Endothelial cell of umbilical vein (primary cell): ENCODE results near the gene CLNS1A. TPM values are rescaled to one million over a fixed set of nuclear protein-coding genes. Genes with fewer than 3 reads are reported as not detected.

Experiments
- BruUV-seq: library from RNA; stranded (reverse); fragments of 400-500 nt; replicated peaks from 2 replicates; lab custom pipeline; 2021; lab: Mats Ljungman, UMichigan
- CTCF ChIA-PET: fragments of 300-600, 350-600 bp; sonication (Branson Sonifier 250); formaldehyde crosslinking; loops from one replicate; lab custom pipeline; 2021; ENCODE audit warnings: antibody characterized with exemption, inconsistent platforms; lab: Charles Lee
- POLR2A ChIA-PET: fragments of 300-600, 350-600 bp; sonication (Branson Sonifier 250); formaldehyde crosslinking; loops from one replicate; lab custom pipeline; 2021; ENCODE audit warnings: antibody characterized with exemption, inconsistent platforms; lab: Charles Lee
- DNase-seq: peaks from one replicate; pipeline ENCODE4 v3.0.0-alpha.2; 2011; ENCODE audit warnings: low read depth, low spot score
- FAIRE-seq: peaks from 2 replicates; lab custom pipeline; 2011; peaks lifted over from hg19 to GRCh38; lab: Jason Lieb, UNC
- H2AFZ ChIP-seq: 2 replicates; pipeline ENCODE4 v1.6.0; 2012; ENCODE audit warnings: low read depth, low read length, control low read depth, inconsistent platforms
- H3K27ac ChIP-seq: 2 replicates; pipeline ENCODE4 v1.5.1; 2011; ENCODE audit warnings: low read depth, mild to moderate bottlenecking, control low read depth, low read length, moderate library complexity; ENCODE audit not compliant: insufficient read depth
- H3K27me3 ChIP-seq, 2 experiments: 2 replicates each; pipeline versions ENCODE4 v1.6.0 to v1.6.1; 2011; ENCODE audit warnings: low read length in 2 of 2, mixed read lengths in 1 of 2; ENCODE audit not compliant: control insufficient read depth in 2 of 2, insufficient read depth in 2 of 2
- H3K36me3 ChIP-seq, 2 experiments: 2 replicates in 1 of 2; 3 replicates in 1 of 2; pipeline ENCODE4 v1.5.1; 2011; ENCODE audit warnings: low read length in 2 of 2, mild to moderate bottlenecking in 1 of 2, moderate library complexity in 1 of 2; ENCODE audit not compliant: control insufficient read depth in 2 of 2, insufficient read depth in 2 of 2; ENCODE audit errors: extremely low read depth in 1 of 2
- H3K4me1 ChIP-seq: 3 replicates; pipeline ENCODE4 v1.5.1; 2011; ENCODE audit warnings: mild to moderate bottlenecking, low read length; ENCODE audit not compliant: control insufficient read depth, insufficient read depth; ENCODE audit errors: extremely low read depth
- H3K4me2 ChIP-seq: 2 replicates; pipeline ENCODE4 v1.6.1; 2011; ENCODE audit warnings: low read length, control low read depth, mixed read lengths; ENCODE audit not compliant: insufficient read depth
- H3K4me3 ChIP-seq, 3 experiments: fragments of 200-600 bp in 1 of 3; sonication (generic), shearing (Covaris generic) in 1 of 3; replicated peaks in 1 of 3; 2 replicates each; pipeline ENCODE4 v1.5.1; 2011 to 2016; ENCODE audit warnings: control low read depth in 3 of 3, low read length in 3 of 3, mild to moderate bottlenecking in 2 of 3, inconsistent platforms in 1 of 3, low read depth in 1 of 3, moderate library complexity in 1 of 3; ENCODE audit not compliant: insufficient read depth in 1 of 3
- H3K79me2 ChIP-seq: 2 replicates; pipeline ENCODE4 v1.6.0; 2012; ENCODE audit warnings: low read length, inconsistent platforms; ENCODE audit not compliant: control insufficient read depth, insufficient read depth
- H3K9ac ChIP-seq: replicated peaks from 2 replicates; pipeline ENCODE3; 2011; ENCODE audit warnings: low read length, control low read depth; ENCODE audit not compliant: insufficient read depth; ENCODE audit errors: extremely low read depth
- H3K9me1 ChIP-seq: replicated peaks from 3 replicates; pipeline ENCODE4 v1.6.0; 2011; ENCODE audit warnings: mild to moderate bottlenecking, low read length; ENCODE audit not compliant: control insufficient read depth, insufficient read depth; ENCODE audit errors: extremely low read depth
- H3K9me3 ChIP-seq: replicated peaks from 2 replicates; pipeline ENCODE4 v1.5.1; 2012; ENCODE audit warnings: low read length, inconsistent platforms; ENCODE audit not compliant: control insufficient read depth, insufficient read depth
- H4K20me1 ChIP-seq: replicated peaks from 2 replicates; pipeline ENCODE3; 2011; ENCODE audit warnings: mild to moderate bottlenecking, low read length; ENCODE audit not compliant: control insufficient read depth, insufficient read depth; ENCODE audit errors: extremely low read depth
- CTCF ChIP-seq, 2 donors: IDR thresholded peaks; 1 replicate in 1 of 2; 2 replicates in 1 of 2; pipeline ENCODE4 v1.5.1; 2011; ENCODE audit warnings: low read length in 2 of 2, mild to moderate bottlenecking in 2 of 2, moderate library complexity in 2 of 2, control low read depth in 1 of 2, inconsistent platforms in 1 of 2, low read depth in 1 of 2; ENCODE audit not compliant: insufficient read depth in 1 of 2; ENCODE audit errors: extremely low read depth in 1 of 2
- EZH2 ChIP-seq: IDR thresholded peaks from 2 replicates; pipeline ENCODE4 v1.6.1; 2012; ENCODE audit warnings: borderline replicate concordance, low read depth, mild to moderate bottlenecking, moderate library complexity, low read length, inconsistent platforms; ENCODE audit not compliant: severe bottlenecking
- FOS ChIP-seq: IDR thresholded peaks from 2 replicates; pipeline ENCODE4 v1.6.1; 2011; ENCODE audit warnings: mild to moderate bottlenecking, low read length, moderate library complexity, borderline replicate concordance; ENCODE audit not compliant: insufficient read depth
- GATA2 ChIP-seq: IDR thresholded peaks from 2 replicates; pipeline ENCODE4 v1.7.0; 2011; ENCODE audit warnings: low read depth, mild to moderate bottlenecking, moderate library complexity, mixed read lengths, low read length; ENCODE audit not compliant: insufficient read length, insufficient read depth
- JUN ChIP-seq: IDR thresholded peaks from 2 replicates; pipeline ENCODE4 v1.6.1; 2011; ENCODE audit warnings: borderline replicate concordance, low read depth; ENCODE audit not compliant: insufficient read length, insufficient read depth
- MAX ChIP-seq: IDR thresholded peaks from 2 replicates; pipeline ENCODE4 v1.6.1; 2011; ENCODE audit not compliant: insufficient read depth, insufficient read length
- MYC ChIP-seq: IDR thresholded peaks from one replicate; pipeline ENCODE4 v1.6.1; 2011; ENCODE audit warnings: mild to moderate bottlenecking, low read depth, low read length
- POLR2A ChIP-seq: IDR thresholded peaks from 2 replicates; pipeline ENCODE4 v1.6.1; 2012; ENCODE audit warnings: low read depth, mild to moderate bottlenecking, control low read depth, low read length
- POLR2AphosphoS5 ChIP-seq: IDR thresholded peaks from 2 replicates; pipeline ENCODE4 v1.6.1; 2012; ENCODE audit warnings: low read depth, mild to moderate bottlenecking, control low read depth, low read length, moderate library complexity; ENCODE audit not compliant: insufficient read depth
- dilution Hi-C: fragments of 300-500 bp; cut with MboI; formaldehyde crosslinking; loops from one replicate; pipeline ENCODE4 v1.15.0; 2019; ENCODE audit warnings: low sequenced_read_pairs; ENCODE audit not compliant: extremely low pct_ligation_motif_present
- intact Hi-C: fragments of 100-400 bp; cut with micrococcal nuclease; formaldehyde crosslinking; loops from one replicate; pipeline ENCODE4 v1.10.0; 2022
- polyA plus RNA-seq, 4 experiments: library from polyadenylated mRNA; depleted of rRNA in 3 of 4; stranded (reverse) in 3 of 4; unstranded in 1 of 4; fragments of >200 nt; gene quantifications; 2 replicates each; pipeline versions ENCODE4 v1.2.1 to v1.2.3, GENCODE V29; 2011 to 2012; ENCODE audit warnings: missing spikeins in 1 of 4
- total RNA-seq: library from RNA; stranded (reverse); gene quantifications from 2 replicates; pipeline ENCODE4 v1.2.3, GENCODE V29; 2021

The CLNS1A gene
- total and polyA plus RNA-seq, 2 donors (not counting 3 experiments of a cell fraction or from before 2014, with no cell fraction given): 84.5 to 99.7 TPM

GRCh38 chr11:77656362-77656761 lies 18.8 kb upstream of the CLNS1A start:
- no peaks in the 10 kb centered on the region for H3K27me3 ChIP-seq
- no peak overlapping the region for H2AFZ ChIP-seq
- no peaks in the 10 kb centered on the region for H3K9me3 ChIP-seq
- H3K9me1 ChIP-seq: no peaks in the 10 kb centered on the region
- DNase-seq (no peak), FAIRE-seq (no peak)
- no peaks in the 10 kb centered on the region for H3K4me1 ChIP-seq
- no peaks in the 10 kb centered on the region for H3K36me3 ChIP-seq
- no peak overlapping the region for H3K9ac ChIP-seq
- no peak overlapping the region for H3K4me3 ChIP-seq
- no peaks in the 10 kb centered on the region for H3K79me2 ChIP-seq
- no peak overlapping the region for H3K4me2 ChIP-seq
- BruUV-seq: no TSS peak
- dilution Hi-C loops: no loop called here
- CTCF ChIA-PET: no interaction called here
- TF ChIP-seq POLR2AphosphoS5 (no peak), EZH2 (no peak), POLR2A (no peak), JUN (no peak), CTCF (IDR thresholded peaks at IDR 0.05; ENCODE audit: extremely low read depth in 1 of 2, insufficient read depth in 1 of 2, low read depth in 1 of 2, low read length in 2 of 2) (no peak), GATA2 (no peak), MYC (no peak), FOS (no peak), MAX (no peak)
- H4K20me1 ChIP-seq: no peaks in the 10 kb centered on the region
- intact Hi-C loops: no loop called here
- no peak overlapping the region for H3K27ac ChIP-seq
- POLR2A ChIA-PET: no interaction called here
